Mucosa of stomach (tissue), 1 donor: Measurements from ENCODE around the gene FAM3B.
A peak's percentile ranks its signal among the peaks of the same experiment; 100 is the strongest.

Experiments used
- H3K27me3 ChIP-seq: one replicate; pipeline ENCODE4 v1.7.0; 2013; ENCODE audit warnings: mild to moderate bottlenecking, low read length; ENCODE audit not compliant: control insufficient read depth, insufficient read depth
- H3K36me3 ChIP-seq: one replicate; pipeline ENCODE4 v1.7.0; 2013; ENCODE audit warnings: low read length; ENCODE audit not compliant: control insufficient read depth, insufficient read depth
- H3K4me1 ChIP-seq: one replicate; pipeline ENCODE4 v1.7.0; 2013; ENCODE audit warnings: mild to moderate bottlenecking, low read length; ENCODE audit not compliant: control insufficient read depth, insufficient read depth
- H3K4me3 ChIP-seq: one replicate; pipeline ENCODE4 v1.7.0; 2013; ENCODE audit warnings: low read length
- H3K9ac ChIP-seq: one replicate; pipeline ENCODE4 v1.7.0; 2013; ENCODE audit warnings: mild to moderate bottlenecking, low read length, moderate library complexity
- H3K9me3 ChIP-seq: one replicate; pipeline ENCODE4 v1.7.0; 2013; ENCODE audit warnings: mild to moderate bottlenecking, low read length, moderate library complexity; ENCODE audit not compliant: control insufficient read depth
- donor health status: Pancreatic carcinoma.

Gene FAM3B

DNA sequence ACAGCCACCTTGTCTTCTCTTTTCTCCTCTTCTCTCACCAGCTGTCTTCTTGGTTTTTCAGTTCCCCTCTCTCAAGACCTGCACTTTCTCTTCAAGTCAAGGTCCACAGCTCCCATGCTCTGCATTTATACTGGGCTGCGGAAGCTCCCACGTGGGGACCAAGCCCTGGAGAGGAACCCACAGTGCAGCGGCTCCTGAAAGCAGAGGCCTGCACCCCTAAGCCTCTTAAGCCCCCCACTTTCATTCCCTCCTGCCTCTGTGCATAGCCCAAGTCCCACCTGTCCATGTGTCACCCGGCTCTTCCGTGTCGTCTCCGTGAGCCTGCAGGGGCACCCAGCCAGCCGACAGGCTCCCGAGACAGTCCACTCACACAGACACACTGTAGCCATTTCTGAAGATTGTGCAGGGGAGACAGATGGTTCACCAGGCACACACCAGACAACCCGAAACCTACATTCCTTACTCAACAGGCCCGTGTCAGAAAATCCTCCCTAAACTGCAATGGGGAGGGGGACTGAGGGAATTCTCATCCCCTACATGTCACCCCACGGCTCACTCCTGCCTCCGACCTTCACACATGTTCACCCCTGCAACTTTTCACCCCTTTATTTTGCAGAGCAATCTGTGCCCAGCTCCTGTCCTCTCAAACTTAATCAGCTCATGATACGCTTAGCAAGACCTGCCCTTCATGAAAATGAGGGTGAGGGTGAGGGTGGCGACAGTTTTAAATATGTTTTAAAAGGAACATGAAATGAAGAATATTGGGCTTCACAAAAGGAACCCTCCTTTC, 51.5 kb downstream of the FAM3B start:
- Histone ChIP-seq H3K9me3 (no peaks in the 10 kb centered on the region), H3K4me1 (peaks cover 45% of the 10 kb centered on the region), H3K36me3 (no peaks in the 10 kb centered on the region), H3K27me3 (no peaks in the 10 kb centered on the region), H3K4me3 (no peak overlapping the region), H3K9ac (no peak overlapping the region)

DNA sequence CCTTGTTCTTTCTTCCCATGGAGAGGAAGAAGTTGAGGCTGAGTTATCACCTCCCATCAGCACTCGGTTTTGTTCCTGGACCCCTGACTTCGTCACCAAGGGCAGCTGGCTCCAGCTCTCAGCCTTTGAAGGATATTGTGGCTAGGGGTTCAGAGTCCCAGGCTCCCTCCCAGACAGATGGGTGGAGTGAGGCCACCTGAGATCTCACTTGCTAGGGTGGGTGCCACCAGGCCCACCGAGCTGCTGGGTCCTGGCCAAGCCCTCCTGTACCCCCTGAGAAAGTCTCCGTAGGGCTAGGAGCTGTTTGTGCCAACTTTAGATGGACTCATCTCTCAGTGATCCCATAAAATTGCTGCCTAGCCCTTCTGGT, 52.1 kb downstream of the FAM3B start:
- no peaks in the 10 kb centered on the region for H3K27me3 ChIP-seq
- no peak overlapping the region for H3K4me3 ChIP-seq
- H3K9ac ChIP-seq: peak overlapping the region; percentile 24
- no peaks in the 10 kb centered on the region for H3K9me3 ChIP-seq
- H3K36me3 ChIP-seq: no peaks in the 10 kb centered on the region
- peaks cover 41% of the 10 kb centered on the region for H3K4me1 ChIP-seq

- Histone ChIP-seq H3K9me3 (no peaks in the 10 kb centered on the region), H3K4me1 (peaks cover 35% of the 10 kb centered on the region), H3K36me3 (no peaks in the 10 kb centered on the region), H3K27me3 (no peaks in the 10 kb centered on the region), H3K9ac (peak overlapping the region; percentile 24), H3K4me3 (no peak overlapping the region)
Measured at GRCh38 chr21:41369105-41369919, 52.7 kb downstream of the FAM3B start.

- peaks cover 30% of the 10 kb centered on the region for H3K4me1 ChIP-seq
- no peaks in the 10 kb centered on the region for H3K27me3 ChIP-seq
- H3K36me3 ChIP-seq: no peaks in the 10 kb centered on the region
- H3K4me3 ChIP-seq: no peak overlapping the region
- H3K9me3 ChIP-seq: no peaks in the 10 kb centered on the region
- no peak overlapping the region for H3K9ac ChIP-seq
Measured at GRCh38 chr21:41369920-41370839, 53.6 kb downstream of the FAM3B start.

- Histone ChIP-seq H3K27me3 (no peaks in the 10 kb centered on the region), H3K36me3 (no peaks in the 10 kb centered on the region), H3K4me3 (no peak overlapping the region), H3K4me1 (peaks cover 22% of the 10 kb centered on the region), H3K9ac (no peak overlapping the region), H3K9me3 (no peaks in the 10 kb centered on the region)
Measured at GRCh38 chr21:41370840-41371684, 54.5 kb downstream of the FAM3B start.

DNA sequence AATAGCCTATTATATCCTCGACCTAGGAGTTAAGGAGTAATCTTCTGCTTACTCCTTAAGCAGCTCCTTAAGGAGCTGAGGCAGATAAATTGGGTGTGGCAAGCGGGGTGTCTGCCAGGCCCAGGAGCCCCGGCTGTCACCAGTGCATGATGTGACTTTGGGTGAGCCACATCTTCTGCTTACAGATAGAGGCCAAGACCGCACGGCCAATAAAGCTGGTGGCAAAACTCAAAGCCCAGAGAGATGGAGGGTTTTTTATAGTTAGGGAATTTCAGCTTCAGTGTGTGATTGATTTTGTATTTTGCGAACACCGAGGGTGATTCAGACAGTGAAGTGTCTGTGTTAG, 55.1 kb downstream of the FAM3B start:
- no peak overlapping the region for H3K4me3 ChIP-seq
- no peaks in the 10 kb centered on the region for H3K27me3 ChIP-seq
- peaks cover 16% of the 10 kb centered on the region for H3K4me1 ChIP-seq
- H3K9me3 ChIP-seq: no peaks in the 10 kb centered on the region
- no peak overlapping the region for H3K9ac ChIP-seq
- no peaks in the 10 kb centered on the region for H3K36me3 ChIP-seq

DNA sequence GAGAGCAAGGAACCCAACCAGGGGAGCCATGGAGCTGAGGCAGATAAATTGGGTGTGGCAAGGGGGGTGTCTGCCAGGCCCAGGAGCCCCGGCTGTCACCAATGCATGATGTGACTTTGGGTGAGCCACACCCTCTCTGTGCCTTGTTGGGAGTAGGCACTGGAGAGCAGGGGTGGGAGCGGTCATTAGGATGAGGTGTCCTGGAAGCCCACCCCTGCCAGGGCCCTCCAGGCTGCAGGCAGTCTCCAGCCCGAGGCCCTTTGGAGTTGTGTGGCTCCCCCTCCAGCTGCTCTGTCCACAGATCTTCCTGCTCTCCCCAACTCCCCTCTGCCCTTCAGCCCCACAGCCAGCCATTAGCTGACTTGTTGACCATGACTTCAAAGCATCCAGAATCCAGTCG, 56.7 kb downstream of the FAM3B start:
- no peak overlapping the region for H3K4me3 ChIP-seq

GRCh38 chr21:41373763-41374162, 57.2 kb downstream of the FAM3B start:
- Histone ChIP-seq H3K9me3 (no peaks in the 10 kb centered on the region), H3K9ac (no peak overlapping the region), H3K4me3 (no peak overlapping the region), H3K4me1 (peaks cover 12% of the 10 kb centered on the region), H3K27me3 (no peaks in the 10 kb centered on the region), H3K36me3 (no peaks in the 10 kb centered on the region)

More for the DNA sequence above, 56.7 kb downstream of the FAM3B start:
- H3K36me3 ChIP-seq: no peaks in the 10 kb centered on the region
- H3K27me3 ChIP-seq: no peaks in the 10 kb centered on the region
- no peak overlapping the region for H3K9ac ChIP-seq
- no peaks in the 10 kb centered on the region for H3K9me3 ChIP-seq
- peaks cover 12% of the 10 kb centered on the region for H3K4me1 ChIP-seq

- H3K9me3 ChIP-seq: no peaks in the 10 kb centered on the region
- H3K4me3 ChIP-seq: no peak overlapping the region
- peaks cover 8% of the 10 kb centered on the region for H3K4me1 ChIP-seq
- H3K27me3 ChIP-seq: no peaks in the 10 kb centered on the region
- H3K36me3 ChIP-seq: no peaks in the 10 kb centered on the region
- H3K9ac ChIP-seq: no peak overlapping the region
Measured at GRCh38 chr21:41374177-41374712, 57.6 kb downstream of the FAM3B start.

- Histone ChIP-seq H3K4me3 (no peak overlapping the region), H3K36me3 (no peaks in the 10 kb centered on the region), H3K9ac (no peak overlapping the region), H3K4me1 (peaks cover 6% of the 10 kb centered on the region), H3K27me3 (no peaks in the 10 kb centered on the region), H3K9me3 (no peaks in the 10 kb centered on the region)
Measured at GRCh38 chr21:41374867-41375533, 58.4 kb downstream of the FAM3B start.

GRCh38 chr21:41375875-41376274, 59.3 kb downstream of the FAM3B start:
- no peaks in the 10 kb centered on the region for H3K9me3 ChIP-seq
- H3K9ac ChIP-seq: no peak overlapping the region
- no peaks in the 10 kb centered on the region for H3K27me3 ChIP-seq
- no peak overlapping the region for H3K4me3 ChIP-seq
- peaks cover 6% of the 10 kb centered on the region for H3K4me1 ChIP-seq
- no peaks in the 10 kb centered on the region for H3K36me3 ChIP-seq
